Ascending aorta (tissue), 2 donors: ENCODE data around the gene LRRC61. TPM values are rescaled to one million over a fixed set of nuclear protein-coding genes. Genes with fewer than 3 reads are reported as not detected.

ENCODE experiments used
- DNase-seq, 2 donors: peaks; one replicate each; pipeline ENCODE4 v3.0.0-alpha.2; 2019; ENCODE audit warnings: low spot score in 2 of 2
- H3K27ac ChIP-seq, 2 donors: fragments of 200-600 bp; sonication (generic); one replicate each; pipeline ENCODE4 v1.5.1; 2016 to 2017; ENCODE audit warnings: mild to moderate bottlenecking in 1 of 2
- H3K27me3 ChIP-seq: fragments of 200-600 bp; sonication (generic); one replicate; pipeline ENCODE4 v1.5.1; 2017
- H3K36me3 ChIP-seq, 2 donors: fragments of 200-600 bp; sonication (generic); one replicate each; pipeline ENCODE4 v1.5.1; 2016
- H3K4me1 ChIP-seq, 2 donors: fragments of 200-600 bp; sonication (generic); one replicate each; pipeline ENCODE4 v1.5.1; 2016 to 2017; ENCODE audit warnings: mild to moderate bottlenecking in 1 of 2
- H3K4me3 ChIP-seq, 2 donors: fragments of 200-600 bp; sonication (generic); one replicate each; pipeline ENCODE4 v1.5.1; 2016 to 2017; ENCODE audit warnings: mild to moderate bottlenecking in 1 of 2
- H3K9me3 ChIP-seq, 2 donors: fragments of 200-600 bp; sonication (generic); one replicate each; pipeline ENCODE4 v1.5.1; 2016
- intact Hi-C: fragments of 100-400 bp; cut with DNase I; formaldehyde crosslinking; loops from one replicate; pipeline ENCODE4 v1.15.1; 2023
- total RNA-seq: library from RNA; depleted of rRNA; stranded (reverse); fragments of >200 nt; gene quantifications from one replicate; pipeline ENCODE4 v1.1.0, GENCODE V29; 2016
- TF ChIP-seq, protein P1 (sequence below), 3 experiments: fragments of 200-600 bp in 2 of 3; fragments of 450-650 bp in 1 of 3; sonication (generic) in 2 of 3; IDR thresholded peaks; one replicate each; pipeline ENCODE4 v1.5.1; 2016 to 2019; ENCODE audit warnings: antibody characterized with exemption in 3 of 3, mild to moderate bottlenecking in 1 of 3, moderate library complexity in 1 of 3

The LRRC61 gene
- total RNA-seq, 1 donor from 2014 or later, result 14.7 TPM

DNA sequence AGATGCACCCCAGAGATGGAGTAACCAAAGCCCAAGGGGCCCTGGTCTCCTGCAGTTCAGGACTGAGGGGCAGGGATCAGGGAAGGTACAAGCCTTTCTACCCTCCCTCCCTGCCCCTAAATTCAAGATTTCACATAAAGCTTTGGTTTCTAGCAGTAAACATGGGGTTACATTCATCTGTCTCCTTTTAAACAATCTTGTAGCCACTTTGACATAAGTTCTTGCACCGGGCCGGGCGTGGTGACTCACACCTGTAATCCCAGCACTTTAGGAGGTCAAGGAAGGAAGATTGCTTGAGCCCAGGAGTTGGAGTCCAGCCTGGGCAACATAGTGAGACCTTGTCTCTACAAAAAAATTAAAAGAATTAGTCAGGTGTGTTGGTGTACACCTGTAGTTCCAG is 4.2 kb downstream of the LRRC61 start:
- no peaks in the 10 kb centered on the region for H3K36me3 ChIP-seq
- H3K4me3 ChIP-seq, result no peak overlapping the region
- no peak for DNase-seq
- H3K4me1 ChIP-seq, result peaks cover 0 to 9% of the 10 kb centered on the region in 2 donors
- no peak overlapping the region for H3K27ac ChIP-seq
- TF ChIP-seq, protein P1, sequence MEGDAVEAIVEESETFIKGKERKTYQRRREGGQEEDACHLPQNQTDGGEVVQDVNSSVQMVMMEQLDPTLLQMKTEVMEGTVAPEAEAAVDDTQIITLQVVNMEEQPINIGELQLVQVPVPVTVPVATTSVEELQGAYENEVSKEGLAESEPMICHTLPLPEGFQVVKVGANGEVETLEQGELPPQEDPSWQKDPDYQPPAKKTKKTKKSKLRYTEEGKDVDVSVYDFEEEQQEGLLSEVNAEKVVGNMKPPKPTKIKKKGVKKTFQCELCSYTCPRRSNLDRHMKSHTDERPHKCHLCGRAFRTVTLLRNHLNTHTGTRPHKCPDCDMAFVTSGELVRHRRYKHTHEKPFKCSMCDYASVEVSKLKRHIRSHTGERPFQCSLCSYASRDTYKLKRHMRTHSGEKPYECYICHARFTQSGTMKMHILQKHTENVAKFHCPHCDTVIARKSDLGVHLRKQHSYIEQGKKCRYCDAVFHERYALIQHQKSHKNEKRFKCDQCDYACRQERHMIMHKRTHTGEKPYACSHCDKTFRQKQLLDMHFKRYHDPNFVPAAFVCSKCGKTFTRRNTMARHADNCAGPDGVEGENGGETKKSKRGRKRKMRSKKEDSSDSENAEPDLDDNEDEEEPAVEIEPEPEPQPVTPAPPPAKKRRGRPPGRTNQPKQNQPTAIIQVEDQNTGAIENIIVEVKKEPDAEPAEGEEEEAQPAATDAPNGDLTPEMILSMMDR (IDR thresholded peaks at IDR 0.05), result no peak
- intact Hi-C loops, result no loop called here
- no peaks in the 10 kb centered on the region for H3K9me3 ChIP-seq
- H3K27me3 ChIP-seq, result no peaks in the 10 kb centered on the region

DNA sequence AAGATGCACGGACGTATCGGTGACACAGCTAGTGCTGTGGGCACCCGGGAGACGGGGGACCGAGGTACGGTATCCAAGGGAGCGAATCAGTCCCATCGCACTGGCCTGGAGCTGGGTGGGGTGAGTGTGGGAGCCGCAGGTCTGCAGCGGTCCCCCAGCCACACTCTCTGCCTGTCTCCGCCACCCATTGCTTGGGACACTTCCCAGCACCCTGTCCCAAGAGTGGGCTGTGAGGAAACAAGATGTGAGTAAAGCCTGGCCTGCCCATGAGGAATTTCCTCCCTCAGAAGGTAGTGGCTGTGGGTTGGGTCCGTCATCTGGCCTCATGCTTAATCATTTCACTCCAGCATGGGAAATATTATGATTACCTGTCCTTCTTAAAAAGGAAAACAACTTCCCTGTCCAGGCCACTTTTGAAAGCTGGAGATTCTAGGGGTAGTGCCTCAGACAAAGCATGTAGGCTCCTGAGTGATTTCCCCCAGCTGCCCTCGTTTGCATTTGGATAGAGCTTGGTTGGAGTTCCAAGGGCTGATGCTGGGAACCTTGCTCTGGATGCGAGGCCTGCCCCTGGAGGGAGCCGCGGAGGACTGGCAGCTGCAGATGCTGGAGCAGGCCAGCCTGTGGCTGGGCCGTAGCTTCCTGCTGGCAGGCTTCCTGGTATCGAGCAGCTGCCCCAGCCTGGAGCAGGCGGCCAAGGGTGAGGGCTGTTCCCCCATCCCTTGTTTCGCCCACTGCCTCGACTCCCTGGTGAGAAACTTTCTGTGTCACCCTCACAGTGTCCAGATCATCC is 6.4 kb downstream of the LRRC61 start:
- H3K4me3 ChIP-seq, result no peak overlapping the region
- TF ChIP-seq, protein P1 (IDR thresholded peaks at IDR 0.05), result no peak
- no peaks in the 10 kb centered on the region for H3K9me3 ChIP-seq
- no peaks in the 10 kb centered on the region for H3K27me3 ChIP-seq
- H3K4me1 ChIP-seq, result no peaks in the 10 kb centered on the region
- DNase-seq, result no peak
- intact Hi-C loops, result no loop called here
- no peak overlapping the region for H3K27ac ChIP-seq
- H3K36me3 ChIP-seq, result no peaks in the 10 kb centered on the region

DNA sequence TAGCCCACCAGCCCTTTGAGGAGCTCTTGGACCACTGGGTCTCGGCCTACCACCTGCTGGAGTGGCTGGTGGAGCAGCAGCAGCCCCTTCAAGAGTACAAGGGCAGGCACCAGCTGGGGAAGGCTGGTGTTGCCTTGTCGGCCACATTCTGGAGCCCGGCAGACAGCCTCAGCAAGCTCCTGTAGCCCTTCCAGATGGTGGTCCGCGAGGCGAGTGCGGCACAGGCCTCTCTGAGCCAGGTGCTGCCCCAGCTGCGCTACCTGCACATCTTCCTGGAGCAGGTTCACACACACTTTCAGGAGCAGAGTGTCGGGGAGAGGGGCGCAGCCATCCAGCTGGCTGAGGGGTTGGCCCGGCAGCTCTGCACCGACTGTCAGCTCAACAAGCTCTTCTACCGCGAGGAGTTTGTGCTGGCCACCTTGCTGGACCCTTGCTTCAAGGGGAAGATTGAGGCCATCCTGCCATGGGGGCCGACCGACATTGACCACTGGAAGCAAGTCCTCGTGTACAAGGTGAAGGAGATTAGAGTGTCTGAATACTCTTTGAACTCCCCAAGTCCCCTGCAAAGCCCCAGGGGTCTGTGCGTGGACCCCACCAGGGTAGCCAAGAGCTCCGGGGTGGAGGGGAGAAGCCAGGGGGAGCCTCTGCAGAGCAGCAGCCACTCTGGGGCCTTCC is 7.2 kb downstream of the LRRC61 start:
- Histone ChIP-seq H3K36me3 (no peaks in the 10 kb centered on the region), H3K9me3 (no peaks in the 10 kb centered on the region), H3K27me3 (no peaks in the 10 kb centered on the region), H3K4me1 (no peaks in the 10 kb centered on the region), H3K27ac (no peak overlapping the region), H3K4me3 (no peak overlapping the region)
- DNase-seq, result no peak
- TF ChIP-seq, protein P1 (IDR thresholded peaks at IDR 0.05), result no peak
- intact Hi-C loops, result no loop called here

DNA sequence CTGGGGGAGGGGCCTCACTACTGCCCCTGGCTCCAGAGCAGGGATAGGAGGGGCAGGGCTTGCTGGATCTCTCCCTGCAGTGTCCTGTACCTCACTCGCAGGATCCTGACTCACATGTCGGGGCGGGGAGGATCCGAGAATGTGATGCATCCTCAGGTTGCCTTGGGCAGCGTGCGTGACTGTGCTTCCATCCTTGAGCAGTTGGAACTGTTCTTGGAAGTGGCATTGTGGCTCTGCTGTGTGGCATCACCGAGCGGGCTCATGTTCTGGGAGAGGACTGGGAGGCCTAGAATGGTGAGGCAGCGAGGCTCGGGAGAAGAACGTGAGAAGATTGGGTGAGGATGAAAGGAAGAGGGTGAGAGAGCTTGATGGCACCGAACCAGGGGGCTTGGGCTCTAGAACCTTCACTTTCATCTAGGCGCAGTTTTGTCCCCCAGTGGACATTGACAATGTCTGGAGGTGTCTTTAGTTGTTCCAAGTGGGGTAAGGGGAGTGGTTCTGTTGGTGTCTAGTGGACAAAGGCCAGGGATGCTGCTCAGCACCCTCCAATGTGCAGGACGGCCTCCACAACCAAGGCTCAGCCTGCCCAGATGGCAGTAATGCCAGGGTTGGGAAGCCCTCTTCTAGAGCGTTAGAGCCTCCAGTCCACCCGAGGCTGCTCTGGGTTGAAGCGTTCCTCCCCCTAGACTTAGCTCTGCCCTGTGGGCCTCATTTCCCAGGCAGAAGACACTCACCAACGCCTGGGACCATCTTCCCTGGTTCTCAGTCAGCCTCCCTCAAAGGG is 9.9 kb downstream of the LRRC61 start:
- Histone ChIP-seq H3K9me3 (no peaks in the 10 kb centered on the region), H3K4me1 (peaks cover 0 to 2% of the 10 kb centered on the region in 2 donors), H3K27me3 (no peaks in the 10 kb centered on the region), H3K27ac (no peak overlapping the region), H3K4me3 (no peak overlapping the region), H3K36me3 (no peaks in the 10 kb centered on the region)
- intact Hi-C loops, result no loop called here
- DNase-seq, result peak in 1 of 2 donors; percentile 55
- TF ChIP-seq, protein P1 (IDR thresholded peaks at IDR 0.05), result no peak

DNA sequence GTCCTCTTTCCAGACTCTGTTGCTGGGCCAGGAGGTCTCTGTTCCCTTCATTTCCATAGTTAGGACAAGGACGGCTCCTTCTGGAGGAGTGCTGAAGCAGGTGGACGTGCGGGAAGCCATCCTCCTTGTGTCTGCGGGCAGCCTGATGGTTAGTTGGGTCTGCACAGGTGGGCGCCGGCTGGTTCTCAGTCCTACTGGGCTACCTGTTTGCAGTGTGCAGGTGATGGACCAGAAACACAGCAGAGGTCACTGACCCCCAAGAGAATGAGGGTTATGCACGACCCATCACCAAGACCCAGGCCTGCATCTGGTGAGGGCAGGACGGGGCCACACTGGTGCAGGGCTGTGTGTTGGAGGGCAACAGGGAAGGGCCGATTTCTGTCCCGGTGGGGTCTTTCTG is 10.5 kb downstream of the LRRC61 start:
- Histone ChIP-seq H3K27me3 (no peaks in the 10 kb centered on the region), H3K4me1 (peaks cover 0 to 2% of the 10 kb centered on the region in 2 donors), H3K9me3 (no peaks in the 10 kb centered on the region), H3K36me3 (no peaks in the 10 kb centered on the region), H3K4me3 (no peak overlapping the region), H3K27ac (no peak overlapping the region)
- DNase-seq, result no peak
- TF ChIP-seq, protein P1 (IDR thresholded peaks at IDR 0.05), result no peak
- intact Hi-C loops, result no loop called here
